Measurements from ENCODE around the gene IRF1. TPM values are rescaled to one million over a fixed set of nuclear protein-coding genes. Genes with fewer than 3 reads are reported as not detected.

IRF1 gene
- total and polyA plus RNA-seq, 10 donors: 57.9 to 307 (median 160) TPM

DNA sequence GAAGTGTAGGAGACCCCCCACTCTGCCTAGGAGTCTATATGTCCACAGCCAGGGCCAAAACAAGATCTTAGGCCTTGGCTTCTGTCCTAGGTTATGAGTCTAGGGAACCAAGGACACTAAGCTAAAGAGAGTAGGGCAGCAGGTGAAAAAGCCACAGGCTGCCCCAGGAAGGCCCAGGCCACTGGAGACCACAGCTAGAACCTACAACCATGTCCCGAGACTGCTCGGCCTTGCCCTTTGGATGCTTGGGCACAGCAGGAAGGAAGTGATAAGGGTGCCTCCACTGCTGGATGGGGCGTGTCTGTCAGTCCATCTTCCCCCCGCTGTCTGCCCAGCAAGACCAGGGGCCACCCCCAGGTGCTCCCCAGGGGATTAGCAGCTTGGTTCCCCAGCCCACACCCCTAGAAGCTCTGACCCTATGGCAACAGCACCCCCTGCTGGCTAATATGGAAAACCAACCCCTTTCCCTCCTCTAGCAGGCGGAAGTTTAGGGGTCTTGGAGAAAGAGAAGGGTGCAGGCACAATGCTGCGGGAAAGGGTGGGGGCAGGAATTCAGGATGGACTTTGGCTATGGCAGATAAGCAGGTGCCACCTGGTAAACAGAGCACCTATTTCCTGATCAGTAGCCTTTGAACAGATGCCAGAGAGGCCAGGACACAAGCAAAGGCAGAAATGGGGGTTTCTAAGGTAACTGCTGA is 10.5 kb upstream of the IRF1 start:
- 14 to 34% (median 27%) methylated on average over 6 of the region's 6 CpGs for WGBS, 5 donors
- no peak overlapping the region for H3K4me3 ChIP-seq
- no peaks in the 10 kb centered on the region for H3K9me3 ChIP-seq
- TF ChIP-seq POLR2A (IDR thresholded peaks at IDR 0.05) (no peak), POLR2AphosphoS5 (IDR thresholded peaks at IDR 0.05) (peak; percentile 58 to 70 (median 59))
- TF ChIP-seq, protein P1, sequence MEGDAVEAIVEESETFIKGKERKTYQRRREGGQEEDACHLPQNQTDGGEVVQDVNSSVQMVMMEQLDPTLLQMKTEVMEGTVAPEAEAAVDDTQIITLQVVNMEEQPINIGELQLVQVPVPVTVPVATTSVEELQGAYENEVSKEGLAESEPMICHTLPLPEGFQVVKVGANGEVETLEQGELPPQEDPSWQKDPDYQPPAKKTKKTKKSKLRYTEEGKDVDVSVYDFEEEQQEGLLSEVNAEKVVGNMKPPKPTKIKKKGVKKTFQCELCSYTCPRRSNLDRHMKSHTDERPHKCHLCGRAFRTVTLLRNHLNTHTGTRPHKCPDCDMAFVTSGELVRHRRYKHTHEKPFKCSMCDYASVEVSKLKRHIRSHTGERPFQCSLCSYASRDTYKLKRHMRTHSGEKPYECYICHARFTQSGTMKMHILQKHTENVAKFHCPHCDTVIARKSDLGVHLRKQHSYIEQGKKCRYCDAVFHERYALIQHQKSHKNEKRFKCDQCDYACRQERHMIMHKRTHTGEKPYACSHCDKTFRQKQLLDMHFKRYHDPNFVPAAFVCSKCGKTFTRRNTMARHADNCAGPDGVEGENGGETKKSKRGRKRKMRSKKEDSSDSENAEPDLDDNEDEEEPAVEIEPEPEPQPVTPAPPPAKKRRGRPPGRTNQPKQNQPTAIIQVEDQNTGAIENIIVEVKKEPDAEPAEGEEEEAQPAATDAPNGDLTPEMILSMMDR (IDR thresholded peaks at IDR 0.05 in 8 of 11, conservative IDR thresholded peaks at IDR 0.05 in 3 of 11): peak; percentile 88 to 96 (median 92)
- no peaks in the 10 kb centered on the region for H3K36me3 ChIP-seq
- H3K27ac ChIP-seq: peak overlapping the region; percentile 48 to 100 (median 96)
- no peaks in the 10 kb centered on the region for H3K27me3 ChIP-seq (replicated peaks in 1 of 7)
- H3K4me1 ChIP-seq: peaks cover 28 to 80% (median 54%) of the 10 kb centered on the region in 6 donors
- DNase-seq: peak; percentile 93
- intact Hi-C loops (cut with DNase I; ENCODE audit: low total_unique reads): loop anchor here (1.0 kb wide), 1 partner anchor 115 kb away; no protein-coding TSS in a partner anchor

GRCh38 chr5:132500244-132500930 is 9.8 kb upstream of the IRF1 start:
- DNase-seq: no peak
- Histone ChIP-seq H3K36me3 (no peaks in the 10 kb centered on the region), H3K9me3 (no peaks in the 10 kb centered on the region), H3K27ac (peak overlapping the region; percentile 48 to 100 (median 96)), H3K4me3 (no peak overlapping the region), H3K4me1 (peaks cover 28 to 83% (median 58%) of the 10 kb centered on the region in 6 donors), H3K27me3 (replicated peaks in 1 of 7) (no peaks in the 10 kb centered on the region)
- WGBS, 5 donors: 78 to 92% (median 89%) methylated on average over 3 to 6 of the region's 6 CpGs
- TF ChIP-seq, protein P1 (IDR thresholded peaks at IDR 0.05 in 8 of 11, conservative IDR thresholded peaks at IDR 0.05 in 3 of 11): no peak
- TF ChIP-seq POLR2AphosphoS5 (IDR thresholded peaks at IDR 0.05) (no peak), POLR2A (IDR thresholded peaks at IDR 0.05) (no peak)
- intact Hi-C loops (cut with DNase I; ENCODE audit: low total_unique reads): no loop called here

- peaks cover 28 to 91% (median 65%) of the 10 kb centered on the region in 6 donors for H3K4me1 ChIP-seq
Observed at GRCh38 chr5:132499440-132500243, 9.1 kb upstream of the IRF1 start.

More at GRCh38 chr5:132499440-132500243, 9.1 kb upstream of the IRF1 start:
- intact Hi-C loops (cut with DNase I; ENCODE audit: low total_unique reads): no loop called here
- no peaks in the 10 kb centered on the region for H3K27me3 ChIP-seq (replicated peaks in 1 of 7)
- WGBS, 5 donors: 53 to 79% (median 72%) methylated on average over 8 to 9 of the region's 9 CpGs
- no peaks in the 10 kb centered on the region for H3K9me3 ChIP-seq
- no peak overlapping the region for H3K4me3 ChIP-seq
- H3K27ac ChIP-seq: peak overlapping the region; percentile 48 to 100 (median 98)
- TF ChIP-seq POLR2AphosphoS5 (IDR thresholded peaks at IDR 0.05): no peak
- TF ChIP-seq, protein P1 (IDR thresholded peaks at IDR 0.05 in 8 of 11, conservative IDR thresholded peaks at IDR 0.05 in 3 of 11): no peak
- TF ChIP-seq POLR2A (IDR thresholded peaks at IDR 0.05): no peak
- no peaks in the 10 kb centered on the region for H3K36me3 ChIP-seq
- DNase-seq: no peak
